NCI-H1436 treated with DMSO at 0.1 percent for 48 hours (cell line): ENCODE measurements around the gene ZBTB3.
A peak's percentile ranks its signal among the peaks of the same experiment; 100 is the strongest.
"Not testable (repeated sequence)": the region's sequence is repeated elsewhere in the genome, so short reads cannot be mapped to it uniquely, and the experiment has no call there.

Experiments
- DNase-seq: peaks from one replicate; lab custom pipeline; 2025; lab: John Stamatoyannopoulos, UW

The ZBTB3 gene

GRCh38 chr11:62757846-62758788 is 4.2 kb upstream of the ZBTB3 start:
- DNase-seq: no peak

DNA sequence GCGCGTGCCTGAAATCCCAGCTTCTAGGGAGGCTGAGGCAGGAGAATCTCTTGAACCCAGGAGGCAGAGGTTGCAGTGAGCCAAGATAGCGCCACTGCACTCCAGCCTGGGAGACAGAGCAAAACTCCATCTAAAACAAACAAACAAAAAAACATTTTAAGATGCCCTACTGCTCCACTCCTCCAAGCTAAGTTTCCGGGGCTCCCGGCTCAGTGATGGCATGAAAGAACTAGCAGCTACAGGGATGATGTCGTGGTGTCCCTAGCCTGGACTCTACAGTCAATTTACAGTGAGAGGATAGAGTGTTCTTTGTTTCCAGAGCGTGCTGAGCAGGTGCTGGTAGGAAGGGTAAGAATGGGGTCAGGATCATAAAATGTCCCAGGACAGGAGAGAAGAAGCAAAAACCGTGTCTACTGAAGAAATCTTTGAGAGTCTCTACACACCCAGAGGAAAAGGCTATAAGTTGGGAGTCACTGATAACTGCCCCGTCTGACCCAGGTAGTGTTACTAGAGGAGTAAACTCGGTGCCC is 1.2 kb upstream of the ZBTB3 start:
- DNase-seq: no peak

- DNase-seq: no peak
Measured at GRCh38 chr11:62752994-62753735, 795 bp downstream of the ZBTB3 start.

DNA sequence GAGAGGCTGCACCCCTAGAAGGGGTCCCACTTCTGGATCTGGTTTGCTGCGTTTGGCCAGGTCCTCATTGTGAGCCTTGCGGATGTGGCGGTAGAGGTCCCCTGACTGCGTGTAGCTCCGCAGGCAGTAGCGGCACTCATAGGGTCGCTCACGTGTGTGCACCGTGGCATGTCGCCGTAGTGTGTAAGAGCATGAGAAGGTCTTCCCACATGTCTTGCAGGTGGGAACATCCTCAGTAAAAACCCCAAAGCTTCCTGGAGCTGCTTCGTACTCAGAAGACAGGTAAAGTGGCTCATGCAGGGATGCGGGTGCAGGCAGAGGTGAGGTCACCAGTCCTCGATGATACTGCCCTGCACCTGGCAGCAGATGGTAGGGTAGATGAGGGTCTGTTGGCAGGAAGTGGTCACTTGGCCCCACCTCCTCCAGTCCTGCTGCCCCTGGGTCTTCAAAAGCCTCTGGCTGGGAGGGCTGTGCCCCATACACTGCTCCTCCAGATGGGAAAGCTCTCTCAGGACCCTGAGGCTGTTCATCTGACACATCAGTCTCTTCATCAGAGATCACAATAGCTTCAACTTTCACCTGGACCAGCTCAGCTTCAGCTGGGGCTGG is 1.7 kb downstream of the ZBTB3 start:
- no peak for DNase-seq

- not testable (repeated sequence) for DNase-seq
Measured at GRCh38 chr11:62749931-62750330, 4.0 kb downstream of the ZBTB3 start.

DNA sequence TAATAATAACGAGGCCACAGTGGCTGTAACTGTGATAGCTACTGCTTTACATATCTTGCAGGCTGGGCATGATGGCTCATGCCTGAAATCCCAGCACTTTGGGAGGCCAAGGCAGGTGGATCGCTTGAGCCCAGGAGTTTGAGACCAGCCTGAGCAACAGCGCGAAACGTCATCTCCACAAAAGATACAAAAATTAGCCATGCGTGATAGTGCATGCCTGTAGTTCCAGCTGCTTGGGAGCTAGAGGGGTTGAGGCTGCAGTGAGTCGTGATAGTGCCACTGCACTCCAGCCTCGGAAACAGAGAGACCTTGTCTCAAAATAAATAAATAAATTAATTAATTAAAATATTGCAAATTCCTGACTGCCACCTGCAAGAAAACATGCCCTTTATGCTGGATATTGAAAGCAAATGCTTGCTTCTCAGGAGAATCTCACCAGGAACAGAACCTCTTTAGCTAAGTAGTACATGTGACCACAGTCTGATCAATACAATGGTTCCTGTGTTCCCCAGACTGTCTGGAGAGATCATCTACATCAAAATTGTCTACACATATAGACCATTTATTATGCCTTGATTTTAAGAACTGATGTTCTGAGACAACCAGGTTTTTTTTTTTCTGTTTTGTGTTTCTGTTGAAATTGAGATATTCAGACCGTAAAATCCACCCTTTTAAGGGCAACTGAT is 6.3 kb downstream of the ZBTB3 start:
- no peak for DNase-seq

DNA sequence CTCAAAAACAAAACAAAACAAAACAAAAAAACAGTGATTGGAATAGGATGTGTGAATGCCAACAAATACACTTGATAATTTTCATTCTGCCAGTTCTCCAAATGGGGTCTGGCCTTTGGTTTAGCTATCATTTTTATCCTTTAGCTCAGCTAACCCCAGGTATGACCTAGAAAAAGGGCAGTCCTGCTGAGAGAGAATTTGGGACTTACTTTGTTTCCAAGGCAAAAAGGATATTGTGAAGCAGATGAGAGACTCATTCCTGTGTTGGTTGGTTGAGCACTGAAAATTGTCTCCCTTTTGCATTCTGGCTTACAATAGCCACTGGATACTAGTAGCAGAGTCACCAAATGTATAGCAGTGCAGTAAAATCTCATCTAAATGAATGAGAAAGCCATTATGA is 16.8 kb downstream of the ZBTB3 start:
- no peak for DNase-seq

DNA sequence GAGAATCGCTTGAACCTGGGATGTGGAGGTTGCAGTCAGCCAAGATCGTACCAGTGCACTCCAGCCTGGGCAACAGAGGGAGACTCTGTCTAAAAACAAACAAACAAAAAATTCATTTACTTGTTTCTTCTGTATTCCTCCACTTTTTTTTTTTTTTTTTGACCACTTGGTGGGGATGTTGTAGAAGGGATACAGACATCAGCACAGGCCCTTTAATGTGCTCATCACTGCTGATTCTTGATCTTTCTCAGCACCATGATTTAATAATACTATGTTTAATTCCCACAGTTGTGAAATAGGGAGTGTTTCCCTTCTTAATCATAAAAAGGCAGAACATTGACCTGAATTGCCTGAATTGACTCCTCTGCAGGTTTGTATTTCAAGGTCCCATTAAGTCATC is 21.1 kb downstream of the ZBTB3 start:
- DNase-seq: no peak

DNA sequence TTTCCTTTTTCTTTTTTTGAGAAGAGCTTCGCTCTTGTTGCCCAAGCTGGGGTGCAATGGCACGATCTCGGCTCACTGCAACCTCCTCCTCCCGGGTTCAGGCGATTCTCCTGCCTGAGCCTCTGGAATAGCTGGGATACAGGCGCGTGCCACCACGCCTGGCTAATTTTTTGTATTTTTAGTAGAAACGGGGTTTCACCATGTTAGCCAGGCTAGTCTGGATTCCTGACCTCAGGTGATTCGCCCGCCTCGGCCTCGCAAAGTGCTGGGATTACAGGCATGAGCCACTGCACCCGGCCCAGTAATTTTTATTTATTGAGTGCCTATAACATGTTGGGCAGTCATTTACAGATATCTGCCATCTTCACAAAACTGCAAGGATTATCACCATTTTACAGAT is 23.9 kb downstream of the ZBTB3 start:
- DNase-seq: not testable (repeated sequence)

GRCh38 chr11:62728171-62728988 is 25.6 kb downstream of the ZBTB3 start, which contains the start of gene TTC9C:
TTC9C (plus strand) TSS chr11:62728486; CDS start chr11:62728849, 363 bp downstream.
- DNase-seq: peak; percentile 66

DNA sequence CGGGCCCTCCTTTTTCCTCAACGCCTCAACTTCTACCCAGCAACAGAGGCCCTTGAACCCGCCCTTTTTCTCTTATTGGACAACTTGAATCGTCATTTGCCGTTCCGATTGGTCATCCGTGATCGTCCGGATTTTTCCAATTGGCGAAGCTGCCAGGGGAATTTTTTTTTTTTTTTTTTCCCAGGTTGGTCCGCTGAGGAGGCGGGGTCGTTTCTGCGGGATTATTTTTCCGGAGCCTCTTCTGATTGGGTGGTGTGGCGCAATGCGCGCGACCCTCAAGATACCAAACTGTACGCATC is 26.1 kb downstream of the ZBTB3 start:
- peak; percentile 92 for DNase-seq

DNA sequence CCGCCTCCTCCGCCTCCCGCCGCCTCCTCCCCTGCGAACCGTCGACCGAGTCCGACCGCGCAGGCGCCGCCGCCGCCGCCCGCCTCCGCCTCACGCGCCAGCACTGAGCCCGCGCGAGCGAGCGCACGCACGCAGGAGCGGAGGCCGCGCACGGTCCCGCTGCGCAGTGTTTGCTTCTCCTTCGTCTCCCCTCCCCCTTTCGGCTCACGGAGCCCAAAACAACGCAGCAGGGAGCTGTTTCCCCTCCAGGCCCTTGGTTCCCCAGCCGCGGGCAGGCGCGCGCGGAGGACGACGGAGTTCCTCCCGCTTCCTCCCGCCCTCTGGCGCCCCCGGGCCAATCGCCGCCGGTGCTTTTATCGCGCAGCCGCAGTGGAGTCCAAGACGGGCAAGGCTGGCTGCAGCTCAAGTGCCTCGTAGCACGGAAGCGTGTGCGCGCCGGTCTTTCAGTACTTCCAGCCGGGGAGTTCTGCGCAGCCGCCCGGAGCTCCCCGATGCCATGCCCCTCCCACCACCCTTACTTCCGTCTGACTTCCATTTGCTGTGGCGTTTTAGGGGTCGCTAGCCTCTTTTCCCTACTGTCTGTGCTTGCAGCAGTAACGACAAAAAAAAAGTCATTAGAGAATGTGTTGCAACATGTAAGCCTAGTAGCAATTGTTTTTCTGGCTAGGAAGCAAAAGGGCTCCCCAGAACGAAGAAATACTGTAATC is 26.6 kb downstream of the ZBTB3 start, which contains the start of gene HNRNPUL2:
HNRNPUL2 (minus strand) TSS at position 293 of the 707 bp plus-strand sequence. CDS start 301 bp downstream, outside the sequence.
- DNase-seq: peak; percentile 93

DNA sequence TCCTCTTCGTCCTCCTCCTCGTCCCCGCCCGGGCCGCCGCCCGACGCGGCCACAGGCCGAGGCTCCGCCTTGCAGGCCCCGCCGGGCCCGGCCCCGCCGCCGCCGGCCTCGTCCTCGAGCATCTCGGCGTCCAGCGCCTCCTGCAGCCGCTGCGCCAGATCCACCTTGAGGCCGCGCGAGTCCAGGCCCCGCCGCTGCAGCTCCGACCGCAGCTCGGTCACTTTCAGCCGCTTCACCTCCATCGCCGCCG is 27.1 kb downstream of the ZBTB3 start:
- no peak for DNase-seq

DNA sequence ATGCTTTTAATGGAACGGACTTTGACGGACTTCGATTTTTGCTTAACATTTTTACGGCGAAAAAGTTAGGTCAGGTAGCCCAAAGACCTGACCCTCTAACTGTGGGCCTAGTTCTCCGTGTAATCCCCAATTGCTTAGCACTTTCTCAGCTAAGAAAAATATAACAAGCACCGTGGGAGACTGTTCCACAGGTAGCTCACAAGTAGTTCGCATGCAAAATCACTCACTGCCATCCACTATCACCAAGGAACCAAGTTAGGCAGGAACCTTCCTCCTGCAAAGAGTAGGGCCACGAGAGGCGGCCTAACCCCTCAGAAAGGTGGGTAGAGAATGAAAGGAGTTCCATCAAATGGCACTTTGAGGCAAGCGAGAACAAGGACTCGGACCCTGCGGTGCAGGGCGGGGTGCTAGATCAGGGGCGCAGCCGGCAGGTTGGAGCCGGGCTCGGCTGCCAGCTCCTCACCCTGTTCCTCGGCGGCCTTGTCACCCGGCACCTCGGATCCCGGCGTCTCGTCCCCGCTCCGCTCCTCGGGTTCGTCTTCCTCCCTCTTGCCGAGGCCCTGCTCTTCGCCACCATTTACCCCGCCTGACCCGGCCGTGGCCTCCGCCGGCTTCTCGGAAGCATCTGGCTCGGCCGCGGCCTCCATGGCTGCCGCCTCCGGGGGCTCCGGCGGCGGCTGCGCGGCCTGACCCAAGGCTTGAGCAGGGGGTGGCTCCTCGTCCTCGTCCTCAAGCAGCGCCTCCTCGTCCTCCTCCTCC is 27.6 kb downstream of the ZBTB3 start:
- no peak for DNase-seq

DNA sequence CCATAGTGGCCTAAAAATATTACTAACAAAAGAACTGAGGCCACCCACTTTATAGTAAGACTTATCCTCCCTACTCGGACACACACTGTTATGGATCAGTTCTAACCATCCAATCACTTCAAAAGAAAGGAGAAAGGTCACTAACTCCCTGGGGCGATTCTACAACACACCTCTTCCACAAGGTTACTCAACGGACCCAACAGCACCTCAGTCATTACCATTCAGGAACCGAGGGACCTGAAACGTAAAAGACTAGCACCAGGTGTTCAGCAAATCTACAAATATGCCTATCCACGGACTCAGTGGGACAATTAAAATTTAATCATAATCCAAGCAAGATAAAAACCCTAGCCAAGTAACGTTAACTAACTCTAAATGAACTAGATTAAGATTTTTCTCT is 28.3 kb downstream of the ZBTB3 start:
- no peak for DNase-seq

GRCh38 chr11:62724171-62724570 is 29.8 kb downstream of the ZBTB3 start:
- no peak for DNase-seq

DNA sequence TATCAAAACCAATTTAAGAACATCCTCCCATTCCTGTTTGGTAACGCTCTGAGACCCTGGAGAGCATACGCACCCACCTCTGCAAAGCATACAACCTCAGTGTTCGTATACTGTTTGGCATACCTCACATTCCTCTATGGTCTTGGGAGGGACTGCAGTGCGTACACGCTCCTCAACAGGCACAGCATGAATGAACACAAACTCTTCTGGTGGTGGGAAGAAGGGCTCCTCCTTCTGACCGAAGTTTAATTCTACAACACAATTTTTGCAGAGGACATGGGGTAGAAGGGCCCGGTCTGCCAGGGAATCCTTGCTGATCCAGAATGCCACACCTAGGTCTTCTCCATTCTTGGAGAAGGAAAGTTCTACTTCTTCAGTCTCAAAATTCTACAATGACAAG is 32.0 kb downstream of the ZBTB3 start:
- DNase-seq: no peak

DNA sequence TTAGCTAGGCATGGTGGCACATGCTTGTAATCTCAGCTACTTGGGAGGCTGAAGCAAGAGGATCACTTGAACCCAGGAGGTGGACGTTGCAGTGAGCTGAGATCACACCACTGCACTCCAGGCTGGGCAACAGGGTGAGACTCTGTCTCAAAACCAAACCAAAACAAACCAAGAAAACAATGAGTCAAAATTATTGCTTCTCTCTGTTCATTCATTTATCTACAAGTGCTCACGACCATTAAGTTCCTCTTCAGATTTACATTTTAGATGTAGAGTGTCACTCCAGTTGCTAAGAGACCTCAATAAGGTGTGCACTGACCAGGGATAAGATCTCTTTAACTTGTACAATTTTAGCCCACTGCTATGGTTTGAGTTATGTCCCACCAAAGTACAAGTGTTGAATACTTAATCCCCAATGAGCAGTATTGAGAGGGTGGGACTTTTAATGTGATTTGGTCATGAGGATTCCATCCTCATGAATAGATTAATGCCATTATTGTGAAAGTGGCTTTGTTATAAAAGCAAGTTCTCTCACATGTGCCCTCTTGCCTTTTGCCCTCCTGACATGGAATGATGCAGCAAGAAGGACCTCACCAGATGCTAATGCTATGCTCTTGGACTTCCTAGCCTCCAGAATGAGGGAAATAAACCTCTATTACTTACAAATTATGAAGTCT is 34.5 kb downstream of the ZBTB3 start:
- DNase-seq: no peak

GRCh38 chr11:62716816-62717215 is 37.1 kb downstream of the ZBTB3 start:
- DNase-seq: no peak
